Thyroid gland (tissue), 4 donors: Measurements from ENCODE around the gene RPL32. TPM values are rescaled to one million over a fixed set of nuclear protein-coding genes. Genes with fewer than 3 reads are reported as not detected.

Source experiments
- DNase-seq, 2 donors: peaks; one replicate each; pipeline ENCODE4 v3.0.0-alpha.2; 2019
- H3K27ac ChIP-seq, 3 donors: fragments of 200-600 bp; sonication (generic); 1 replicate in 2 of 3; 2 replicates in 1 of 3; pipeline ENCODE4 v1.5.1; 2016 to 2019; ENCODE audit warnings: mild to moderate bottlenecking in 1 of 3, moderate library complexity in 1 of 3
- H3K27me3 ChIP-seq: fragments of 200-600 bp; sonication (generic); one replicate; pipeline ENCODE4 v1.5.1; 2019
- H3K36me3 ChIP-seq, 2 donors: fragments of 200-600 bp; sonication (generic); one replicate each; pipeline ENCODE4 v1.5.1; 2016 to 2019
- H3K4me1 ChIP-seq, 2 donors: fragments of 200-600 bp; sonication (generic); one replicate each; pipeline ENCODE4 v1.5.1; 2017 to 2019
- H3K4me3 ChIP-seq, 3 donors: fragments of 200-600 bp; sonication (generic); replicated peaks in 1 of 3; 1 replicate in 2 of 3; 2 replicates in 1 of 3; pipeline ENCODE4 v1.5.1; 2016; ENCODE audit warnings: mild to moderate bottlenecking in 1 of 3
- H3K9me3 ChIP-seq: fragments of 200-600 bp; sonication (generic); one replicate; pipeline ENCODE4 v1.5.1; 2017
- CTCF ChIP-seq, 6 experiments: fragments of 200-600 bp in 3 of 6; fragments of 450-650 bp in 3 of 6; sonication (generic) in 3 of 6; IDR thresholded peaks; one replicate each; pipeline ENCODE4 v1.5.1; 2016 to 2019; ENCODE audit warnings: antibody characterized with exemption in 6 of 6, mild to moderate bottlenecking in 2 of 6, inconsistent platforms in 1 of 6, moderate library complexity in 1 of 6
- POLR2A ChIP-seq, 2 donors: fragments of 450-650 bp; IDR thresholded peaks; one replicate each; pipeline ENCODE4 v1.6.1; 2017; ENCODE audit warnings: antibody characterized with exemption in 2 of 2, mild to moderate bottlenecking in 2 of 2, moderate library complexity in 1 of 2
- WGBS, 2 donors: methylation state at CpG; one replicate each; pipeline ENCODE4 v1.1.5; 2017; 5-methylcytosine and 5-hydroxymethylcytosine counted together
- intact Hi-C: fragments of 100-400 bp; cut with DNase I; formaldehyde crosslinking; loops from one replicate; pipeline ENCODE4 v1.15.1; 2023
- total RNA-seq, 4 donors: library from RNA; depleted of rRNA; stranded (reverse); fragments of >200 nt; gene quantifications; one replicate each; pipeline ENCODE4 v1.2.3, GENCODE V29; 2016

Gene RPL32
- total RNA-seq, 4 donors from 2014 or later, result 809 to 4,142 (median 1,511) TPM

- peaks cover 0 to under 1% of the 10 kb centered on the region in 2 donors for H3K4me1 ChIP-seq
- no peaks in the 10 kb centered on the region for H3K9me3 ChIP-seq
- intact Hi-C loops, result no loop called here
- WGBS, 2 donors, result 81 to 87% methylated on average over 8 to 9 of the region's 9 CpGs
- H3K27me3 ChIP-seq, result no peaks in the 10 kb centered on the region
- no peak for DNase-seq
- no peak overlapping the region for H3K27ac ChIP-seq
- H3K4me3 ChIP-seq, result no peak overlapping the region
- no peak for TF ChIP-seq POLR2A (IDR thresholded peaks at IDR 0.05)
- TF ChIP-seq CTCF (IDR thresholded peaks at IDR 0.05), result no peak
- peaks cover 4 to 12% of the 10 kb centered on the region in 2 donors for H3K36me3 ChIP-seq
Measured at GRCh38 chr3:12815719-12816118, 25.6 kb downstream of the RPL32 start.

- no peak overlapping the region for H3K27ac ChIP-seq
- DNase-seq, result no peak
- no peak overlapping the region for H3K4me3 ChIP-seq
- H3K36me3 ChIP-seq, result peaks cover 4 to 12% of the 10 kb centered on the region in 2 donors
- 93% methylated on average over 17 to 24 of the region's 24 CpGs for WGBS, 2 donors
- no peak for TF ChIP-seq POLR2A (IDR thresholded peaks at IDR 0.05)
- no peak for TF ChIP-seq CTCF (IDR thresholded peaks at IDR 0.05)
- intact Hi-C loops, result no loop called here
- H3K9me3 ChIP-seq, result no peaks in the 10 kb centered on the region
- no peaks in the 10 kb centered on the region for H3K27me3 ChIP-seq
- peaks cover 0 to 3% of the 10 kb centered on the region in 2 donors for H3K4me1 ChIP-seq
Measured at GRCh38 chr3:12815078-12815477, 26.3 kb downstream of the RPL32 start.

- Histone ChIP-seq H3K27me3 (no peaks in the 10 kb centered on the region), H3K9me3 (no peaks in the 10 kb centered on the region), H3K4me1 (peaks cover 7 to 8% of the 10 kb centered on the region in 2 donors), H3K36me3 (peaks cover 4 to 12% of the 10 kb centered on the region in 2 donors), H3K4me3 (no peak overlapping the region), H3K27ac (no peak overlapping the region)
- TF ChIP-seq CTCF (IDR thresholded peaks at IDR 0.05) (no peak), POLR2A (IDR thresholded peaks at IDR 0.05) (no peak)
- intact Hi-C loops, result no loop called here
- DNase-seq, result no peak
- WGBS, 2 donors, result 86 to 91% methylated on average over 6 of the region's 6 CpGs
Measured at GRCh38 chr3:12813967-12814366, 27.4 kb downstream of the RPL32 start.

GRCh38 chr3:12812812-12813211 is 28.6 kb downstream of the RPL32 start:
- 80 to 95% methylated on average over 1 to 3 of the region's 3 CpGs for WGBS, 2 donors
- Histone ChIP-seq H3K36me3 (peaks cover 4 to 12% of the 10 kb centered on the region in 2 donors), H3K4me3 (no peak overlapping the region), H3K9me3 (no peaks in the 10 kb centered on the region), H3K4me1 (peaks cover 8% of the 10 kb centered on the region in 2 donors), H3K27me3 (no peaks in the 10 kb centered on the region), H3K27ac (no peak overlapping the region)
- no peak for DNase-seq
- TF ChIP-seq POLR2A (IDR thresholded peaks at IDR 0.05) (no peak), CTCF (IDR thresholded peaks at IDR 0.05) (no peak)
- intact Hi-C loops, result no loop called here

GRCh38 chr3:12810961-12811360 is 30.4 kb downstream of the RPL32 start:
- WGBS, 2 donors, result 80 to 97% methylated on average over 4 to 5 of the region's 5 CpGs
- no peak for DNase-seq
- peaks cover 8 to 20% of the 10 kb centered on the region in 2 donors for H3K4me1 ChIP-seq
- TF ChIP-seq CTCF (IDR thresholded peaks at IDR 0.05) (no peak), POLR2A (IDR thresholded peaks at IDR 0.05) (no peak)
- intact Hi-C loops, result no loop called here
- H3K36me3 ChIP-seq, result no peaks in the 10 kb centered on the region
- no peak overlapping the region for H3K4me3 ChIP-seq
- no peaks in the 10 kb centered on the region for H3K9me3 ChIP-seq
- H3K27ac ChIP-seq, result peak overlapping the region in 2 of 3 donors; percentile 56 to 74
- H3K27me3 ChIP-seq, result no peaks in the 10 kb centered on the region
